Measurements from ENCODE around the gene NMB.

- TF ChIP-seq CTCF (IDR thresholded peaks at IDR 0.05; ENCODE audit: insufficient read depth, low read length) (no peak), POLR2AphosphoS5 (IDR thresholded peaks at IDR 0.05; ENCODE audit: low read depth) (no peak), REST (IDR thresholded peaks at IDR 0.05; ENCODE audit: insufficient replicate concordance, low read depth) (no peak), SPI1 (IDR thresholded peaks at IDR 0.05; ENCODE audit: borderline replicate concordance, low read depth) (no peak), GABPA (IDR thresholded peaks at IDR 0.05; ENCODE audit: low read depth) (no peak)
Measured at GRCh38 chr15:84685304-84685703, 27.3 kb upstream of the NMB start.

Data from HL-60 (cell line).